ENCODE data around the gene SLC25A42.

The SLC25A42 gene

DNA sequence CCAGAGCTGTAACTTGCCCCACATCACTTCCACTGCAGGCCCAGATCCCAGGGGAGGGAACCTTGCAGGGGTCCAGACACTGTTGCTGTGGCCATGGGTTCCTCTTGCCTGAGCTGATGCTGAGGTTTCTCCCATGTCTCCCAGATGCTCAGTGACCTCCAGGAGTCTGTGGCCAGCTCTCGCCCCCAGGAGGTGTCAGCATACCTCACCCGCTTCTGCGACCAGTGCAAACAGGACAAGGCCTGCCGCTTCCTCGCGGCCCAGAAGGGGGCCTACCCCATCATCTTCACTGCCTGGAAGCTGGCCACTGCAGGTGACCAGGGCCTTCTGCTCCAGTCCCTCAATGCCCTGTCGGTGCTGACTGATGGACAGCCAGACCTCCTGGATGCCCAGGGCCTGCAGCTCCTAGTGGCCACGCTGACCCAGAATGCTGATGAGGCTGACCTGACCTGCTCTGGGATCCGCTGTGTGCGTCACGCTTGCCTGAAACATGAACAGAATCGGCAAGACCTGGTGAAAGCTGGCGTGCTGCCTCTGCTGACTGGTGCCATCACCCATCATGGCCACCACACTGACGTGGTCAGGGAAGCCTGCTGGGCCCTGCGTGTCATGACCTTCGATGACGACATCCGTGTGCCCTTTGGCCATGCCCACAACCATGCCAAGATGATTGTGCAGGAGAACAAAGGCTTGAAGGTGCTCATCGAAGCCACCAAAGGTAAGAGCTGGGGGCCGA, 12.1 kb upstream of the SLC25A42 start:
- no peak for DNase-seq

DNA sequence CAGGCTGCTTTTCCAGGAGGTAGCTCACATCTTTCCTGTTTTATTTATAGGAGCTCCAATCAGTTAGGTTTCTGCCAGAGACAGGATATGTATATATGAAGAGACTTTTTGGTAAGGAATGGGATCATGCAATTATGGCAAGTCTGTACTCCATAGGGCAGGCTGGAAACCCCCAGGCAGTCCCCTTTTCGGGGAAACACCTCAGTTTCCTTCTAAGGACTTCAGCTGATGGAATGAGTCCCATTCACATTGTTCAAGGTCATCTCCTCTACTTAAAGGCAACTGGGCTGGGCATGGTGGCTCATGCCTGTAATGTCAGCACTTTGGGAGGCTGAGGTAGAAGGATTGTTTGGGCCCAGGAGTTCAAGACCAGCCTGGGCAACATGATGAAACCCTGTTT, 10.9 kb upstream of the SLC25A42 start:
- no peak for DNase-seq

DNA sequence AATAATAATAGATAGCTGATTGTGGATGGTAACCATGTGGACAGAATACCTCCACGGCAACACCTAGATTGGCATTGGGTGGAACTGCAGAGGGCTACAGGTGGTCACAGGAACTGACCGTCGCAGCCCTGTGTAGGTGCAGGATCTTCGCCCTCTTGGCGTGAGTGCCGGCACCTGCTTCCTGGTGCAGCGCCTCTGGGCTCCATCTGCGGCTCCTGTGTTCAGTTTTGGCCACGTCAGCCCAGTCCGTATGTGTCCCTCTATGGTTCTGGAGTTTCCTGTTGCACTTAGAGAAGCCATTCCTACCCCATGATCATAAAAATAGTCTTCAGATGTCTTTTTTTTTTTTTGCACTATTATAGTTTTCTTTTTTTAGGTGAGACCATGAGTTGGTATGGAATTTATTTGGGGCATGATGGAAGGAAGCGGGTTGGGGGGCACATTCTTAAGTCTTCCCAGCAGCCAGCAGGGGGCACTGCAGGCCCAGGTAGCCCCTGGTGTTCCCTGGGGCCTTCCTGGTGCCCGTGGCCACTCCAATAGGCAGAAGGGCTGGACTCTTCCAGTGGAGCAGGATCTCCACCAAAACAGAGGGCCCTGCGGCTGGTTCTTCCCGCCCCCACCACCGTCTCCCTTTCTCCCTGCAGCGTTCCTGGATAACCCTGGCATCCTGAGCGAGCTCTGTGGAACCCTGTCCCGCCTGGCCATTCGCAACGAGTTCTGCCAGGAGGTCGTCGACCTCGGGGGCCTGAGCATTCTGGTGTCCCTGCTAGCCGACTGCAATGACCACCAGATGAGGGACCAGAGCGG, 10.1 kb upstream of the SLC25A42 start:
- DNase-seq: peak; percentile 36

DNA sequence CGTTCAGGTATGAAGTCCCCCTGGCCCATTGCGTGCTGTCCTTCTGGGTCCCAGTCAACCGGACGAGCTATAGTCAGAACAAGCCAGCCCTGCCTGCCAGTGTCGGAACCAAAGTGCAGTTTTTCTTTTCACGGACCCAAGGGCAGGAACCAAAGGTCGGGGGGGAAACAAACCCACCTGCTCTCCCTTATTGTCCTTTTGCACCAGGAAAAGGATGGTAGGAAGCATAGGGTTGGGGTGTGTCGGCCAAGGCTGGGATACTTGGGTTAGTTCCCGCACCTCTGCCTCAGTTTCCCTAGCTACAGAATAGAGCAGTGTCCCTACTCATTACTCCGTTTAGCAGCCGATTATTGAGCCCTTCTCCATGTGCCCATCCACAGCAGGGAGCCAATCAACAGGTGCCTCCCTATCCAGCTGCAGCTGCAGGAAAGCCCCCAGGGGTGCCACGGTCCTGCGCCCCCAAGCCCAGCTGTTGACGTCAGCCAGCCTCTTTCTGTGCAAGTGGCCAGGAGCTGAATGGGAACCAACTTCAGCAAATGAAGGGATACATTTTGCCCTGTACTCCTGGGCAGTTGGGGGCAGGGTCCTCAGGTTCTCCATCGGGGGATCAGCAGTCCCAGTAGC, 9.4 kb upstream of the SLC25A42 start:
- DNase-seq: no peak

DNA sequence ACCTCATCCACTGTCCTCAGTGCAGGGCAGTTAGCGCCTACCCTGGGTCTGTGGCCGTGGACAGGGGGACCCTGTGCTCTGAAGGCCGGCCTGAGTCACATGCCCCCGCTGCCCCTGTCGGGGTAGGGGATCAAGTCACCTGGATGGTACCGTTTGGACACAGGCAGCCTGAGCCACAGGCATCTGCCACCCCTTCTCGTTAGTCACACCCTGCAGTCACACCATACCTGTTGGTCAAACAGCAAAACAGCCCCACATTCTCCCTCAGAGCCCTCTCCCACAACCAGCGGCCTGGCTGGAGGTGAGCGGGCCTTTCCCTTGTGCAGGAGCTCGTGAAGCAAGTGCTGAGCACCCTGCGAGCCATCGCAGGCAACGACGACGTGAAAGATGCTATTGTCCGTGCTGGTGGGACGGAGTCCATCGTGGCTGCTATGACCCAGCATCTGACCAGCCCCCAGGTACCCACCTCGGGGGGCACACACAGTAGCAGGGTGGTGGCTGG, 8.8 kb upstream of the SLC25A42 start:
- no peak for DNase-seq

DNA sequence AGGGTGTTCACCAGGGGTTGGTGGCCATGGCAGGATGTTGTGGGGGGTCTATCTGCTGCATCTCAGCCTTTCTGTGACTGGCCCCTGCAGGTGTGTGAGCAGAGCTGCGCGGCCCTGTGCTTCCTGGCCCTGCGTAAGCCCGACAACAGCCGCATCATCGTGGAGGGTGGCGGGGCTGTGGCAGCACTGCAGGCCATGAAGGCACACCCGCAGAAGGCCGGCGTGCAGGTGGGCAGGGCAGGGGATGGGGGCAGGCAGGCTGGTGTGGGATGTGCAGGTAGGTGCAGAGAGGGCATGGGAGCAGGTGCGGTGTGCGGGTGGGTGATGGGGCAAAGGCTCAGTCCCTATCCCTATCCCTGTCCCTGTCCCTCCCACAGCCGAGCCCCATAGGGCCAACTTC, 8.1 kb upstream of the SLC25A42 start:
- no peak for DNase-seq

DNA sequence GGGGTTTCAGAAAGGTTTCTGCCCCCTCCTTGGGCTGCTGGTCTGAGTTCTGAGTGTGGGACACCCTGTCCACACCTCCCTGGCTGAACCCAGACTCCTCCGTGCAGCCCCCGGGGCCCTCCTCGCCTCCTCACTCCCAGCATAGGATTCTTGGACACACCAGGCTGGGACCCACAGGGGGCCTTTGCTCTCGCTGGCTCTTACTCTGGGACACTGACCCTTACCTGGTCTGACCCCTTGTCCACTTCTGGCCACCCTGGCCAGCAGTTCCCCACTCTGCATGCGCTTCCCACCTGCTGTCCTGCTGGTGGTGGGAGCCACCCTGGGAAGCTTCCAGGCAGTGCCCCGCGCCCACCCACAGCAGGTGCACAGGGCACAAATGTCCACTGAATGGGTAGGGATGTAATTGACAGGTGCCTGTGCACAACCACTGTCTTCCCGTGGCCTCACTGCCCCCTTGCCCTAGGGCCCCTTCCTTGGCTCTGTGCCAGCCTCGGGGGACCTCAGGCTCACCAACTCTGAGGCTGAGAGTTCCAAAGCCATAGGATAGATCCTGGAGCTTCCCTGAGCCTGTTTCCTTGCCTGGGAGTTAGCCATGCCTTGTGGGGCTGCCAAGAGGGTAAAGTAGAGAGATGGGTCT, 7.0 kb upstream of the SLC25A42 start:
- no peak for DNase-seq

DNA sequence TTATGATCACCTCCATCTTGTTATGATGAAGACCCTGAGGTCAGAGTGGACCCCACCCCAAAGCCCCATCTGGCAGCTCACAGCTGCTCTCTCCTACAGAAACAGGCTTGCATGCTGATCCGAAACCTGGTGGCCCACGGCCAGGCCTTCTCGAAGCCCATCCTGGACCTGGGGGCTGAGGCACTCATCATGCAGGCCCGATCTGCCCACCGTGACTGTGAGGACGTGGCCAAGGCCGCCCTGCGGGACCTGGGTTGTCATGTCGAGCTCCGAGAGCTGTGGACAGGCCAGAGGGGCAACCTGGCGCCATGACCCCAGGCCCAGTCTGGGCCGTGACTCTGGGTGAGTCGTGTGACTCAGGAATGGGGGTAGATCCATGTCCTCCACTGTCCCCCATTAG, 6.5 kb upstream of the SLC25A42 start:
- DNase-seq: no peak

DNA sequence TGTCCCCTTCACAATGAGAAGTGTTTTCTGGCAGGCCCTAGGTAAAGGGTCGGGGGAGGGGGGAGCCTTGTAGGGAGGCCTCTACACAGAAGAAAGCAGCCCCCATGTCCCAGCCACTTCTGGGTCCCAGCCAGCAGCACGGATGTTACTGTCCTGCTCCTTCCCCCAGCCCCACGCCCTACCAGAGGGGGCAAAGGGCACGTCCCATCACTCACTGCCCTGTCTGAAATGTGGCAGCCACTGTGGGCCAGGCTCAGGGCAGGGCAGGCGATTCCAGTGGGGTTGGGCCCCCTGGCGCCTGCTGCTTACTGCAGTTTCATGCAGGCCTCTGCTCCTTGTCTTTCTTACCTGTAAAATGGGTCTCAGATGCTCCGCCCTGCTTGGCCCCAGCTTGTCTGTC, 6.1 kb upstream of the SLC25A42 start:
- DNase-seq: no peak

DNA sequence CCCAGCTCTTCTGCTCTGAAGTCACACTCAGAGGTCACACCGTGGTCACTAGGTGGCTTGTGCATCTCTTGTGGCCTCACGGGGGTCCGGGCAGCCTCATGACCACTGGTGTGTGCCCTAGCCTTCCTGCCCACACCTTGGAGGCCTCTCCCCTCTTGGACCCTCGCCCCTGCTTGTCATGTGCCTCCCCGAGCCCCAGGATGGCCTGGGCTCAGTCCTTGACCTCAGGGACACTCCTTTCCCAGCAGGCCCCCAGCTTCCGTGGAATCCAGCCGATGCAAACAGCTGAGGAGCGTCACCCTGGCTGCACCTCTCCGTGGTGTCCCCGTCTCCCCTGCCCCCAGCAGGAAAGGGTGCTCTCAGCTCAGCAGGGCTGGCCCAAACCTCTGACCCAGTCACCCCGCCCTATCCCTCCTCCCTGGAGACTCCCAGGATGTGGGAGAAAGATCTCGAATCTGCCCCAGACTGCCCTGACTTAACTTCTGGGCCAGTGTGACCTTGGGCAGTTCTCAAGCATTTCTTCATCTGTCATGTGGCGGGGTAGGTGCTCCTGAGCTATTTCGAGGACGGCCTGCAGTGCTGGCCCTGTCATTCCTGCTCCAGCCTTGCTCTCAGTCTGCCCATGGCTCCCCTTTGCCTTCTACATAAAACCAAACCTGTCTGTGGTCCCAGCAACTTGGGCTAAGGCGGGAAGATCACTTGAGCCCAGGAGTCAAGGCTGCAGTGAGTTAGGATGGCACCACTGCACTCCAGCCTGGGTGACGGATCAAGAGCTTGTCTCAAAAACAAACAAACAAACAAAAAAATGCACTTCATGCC, 4.6 kb upstream of the SLC25A42 start:
- DNase-seq: no peak

DNA sequence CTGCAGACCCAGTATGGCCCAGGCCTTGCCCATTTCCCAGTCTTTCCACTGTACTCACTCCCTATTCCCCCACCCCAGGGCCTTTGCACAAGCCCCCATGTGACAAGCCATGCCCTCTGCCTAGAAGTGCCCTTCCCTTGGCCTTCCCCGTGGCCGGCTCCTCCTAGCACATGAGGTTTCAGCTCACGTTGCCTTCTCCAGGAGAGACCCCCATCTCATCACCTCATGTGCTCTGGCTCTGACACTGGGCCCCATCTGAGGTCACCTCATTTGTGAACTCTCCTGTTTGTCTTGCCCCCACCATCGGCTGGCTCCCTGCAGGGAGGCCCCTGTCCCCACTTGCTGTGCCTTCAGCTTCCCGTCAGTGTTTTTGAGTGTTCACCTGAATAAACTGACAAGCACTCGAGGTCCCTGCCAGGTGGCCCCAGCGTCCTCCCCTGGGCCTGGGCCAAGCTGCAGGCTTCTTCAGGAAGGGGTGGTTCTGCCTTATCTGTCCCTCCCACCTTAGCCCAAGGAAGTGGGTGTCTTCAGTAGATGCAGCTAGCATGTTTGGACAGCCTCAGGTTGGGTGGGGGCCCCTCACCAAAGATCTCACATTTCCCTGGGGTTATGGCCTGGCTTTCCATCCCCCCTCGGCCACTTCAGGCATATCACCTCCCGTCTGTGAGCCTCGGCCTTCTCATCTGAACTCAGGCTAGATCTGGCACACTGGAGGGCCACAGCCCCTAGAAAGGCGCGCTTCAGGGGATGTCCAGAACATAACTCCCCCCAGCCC, 3.8 kb upstream of the SLC25A42 start:
- DNase-seq: no peak

DNA sequence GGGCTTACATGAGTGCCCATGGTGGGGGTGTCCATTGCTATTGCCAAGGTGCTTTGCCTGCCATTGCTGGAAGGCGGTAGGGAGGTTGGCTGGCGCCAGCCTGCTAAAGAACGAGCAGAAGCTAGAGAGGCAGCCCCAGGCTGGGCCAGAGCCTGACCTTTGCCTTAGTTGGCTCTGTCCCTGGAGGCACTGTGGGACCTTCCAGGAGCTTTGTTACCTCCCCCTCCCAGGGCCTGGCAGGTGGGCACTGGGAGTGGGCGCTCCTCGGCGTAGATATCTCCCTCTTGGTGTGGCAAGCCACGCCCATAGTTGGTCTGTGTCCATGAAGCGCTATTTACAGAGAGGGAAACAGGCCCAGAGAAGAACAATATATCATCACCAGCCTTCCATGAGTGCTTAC, 2.3 kb upstream of the SLC25A42 start:
- DNase-seq: no peak

DNA sequence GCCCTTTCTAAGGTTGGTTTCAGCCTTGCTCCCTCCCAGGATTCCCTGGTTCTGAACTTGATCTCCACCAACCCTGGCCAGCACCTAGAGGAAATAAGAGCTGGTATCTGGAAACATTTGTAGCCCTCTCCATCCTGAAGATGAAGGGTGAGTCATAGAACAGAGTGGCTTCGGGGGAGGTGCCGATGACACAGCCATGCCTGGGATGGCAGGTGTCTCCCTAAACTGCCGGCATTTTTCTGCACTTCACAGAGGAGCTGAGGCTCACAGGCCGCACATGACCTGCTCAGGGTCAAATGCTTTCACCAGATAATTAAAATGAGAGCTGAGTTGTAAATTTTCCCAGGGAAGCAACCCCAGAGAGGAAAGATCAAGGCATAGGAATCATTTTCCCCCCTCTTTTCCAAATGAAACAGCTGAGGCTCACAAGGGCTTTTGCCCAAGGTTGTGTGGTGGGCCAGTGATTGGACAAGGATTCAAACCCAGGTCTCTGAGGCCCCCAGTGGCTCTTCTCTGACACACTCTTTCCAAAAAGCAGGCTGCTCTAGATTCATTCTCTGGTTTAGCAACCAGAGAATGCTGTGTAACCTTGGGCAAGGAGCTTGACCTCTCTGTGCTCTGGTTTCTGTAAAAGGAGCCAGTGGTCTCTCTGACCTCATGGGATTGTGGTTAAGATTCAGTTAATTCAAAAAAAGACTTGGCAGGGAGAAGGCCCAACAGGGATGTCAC, 1.2 kb upstream of the SLC25A42 start:
- peak; percentile 17 for DNase-seq

DNA sequence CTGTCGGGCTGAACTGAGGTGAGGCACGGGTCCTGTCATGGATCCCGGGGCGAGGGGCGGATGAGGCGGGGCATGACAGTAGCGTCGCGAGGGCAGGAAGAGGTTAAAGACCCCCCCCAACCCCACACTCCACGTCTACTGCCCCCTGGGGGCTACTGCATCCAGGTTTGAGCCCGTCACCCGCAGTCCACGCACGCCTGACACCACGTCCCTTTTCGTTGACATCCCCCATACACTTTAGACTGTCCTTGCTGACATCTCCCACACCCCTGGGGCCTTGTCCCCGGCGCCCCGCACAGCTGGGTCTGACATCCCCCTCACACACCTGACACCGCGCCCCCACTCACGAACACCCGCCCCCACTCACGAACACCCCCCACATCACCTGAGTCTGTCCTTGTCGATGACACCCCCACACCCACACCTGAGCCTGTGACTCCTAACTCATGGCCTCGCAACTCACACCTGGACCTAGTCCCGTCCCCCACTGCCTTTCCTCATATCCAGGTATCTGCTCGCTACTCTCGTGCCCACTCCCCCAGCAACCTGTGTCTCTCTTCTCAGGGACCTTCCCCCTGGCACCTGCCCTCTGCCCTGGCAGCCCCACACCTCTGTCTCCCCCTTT, 416 bp downstream of the SLC25A42 start:
- no peak for DNase-seq

DNA sequence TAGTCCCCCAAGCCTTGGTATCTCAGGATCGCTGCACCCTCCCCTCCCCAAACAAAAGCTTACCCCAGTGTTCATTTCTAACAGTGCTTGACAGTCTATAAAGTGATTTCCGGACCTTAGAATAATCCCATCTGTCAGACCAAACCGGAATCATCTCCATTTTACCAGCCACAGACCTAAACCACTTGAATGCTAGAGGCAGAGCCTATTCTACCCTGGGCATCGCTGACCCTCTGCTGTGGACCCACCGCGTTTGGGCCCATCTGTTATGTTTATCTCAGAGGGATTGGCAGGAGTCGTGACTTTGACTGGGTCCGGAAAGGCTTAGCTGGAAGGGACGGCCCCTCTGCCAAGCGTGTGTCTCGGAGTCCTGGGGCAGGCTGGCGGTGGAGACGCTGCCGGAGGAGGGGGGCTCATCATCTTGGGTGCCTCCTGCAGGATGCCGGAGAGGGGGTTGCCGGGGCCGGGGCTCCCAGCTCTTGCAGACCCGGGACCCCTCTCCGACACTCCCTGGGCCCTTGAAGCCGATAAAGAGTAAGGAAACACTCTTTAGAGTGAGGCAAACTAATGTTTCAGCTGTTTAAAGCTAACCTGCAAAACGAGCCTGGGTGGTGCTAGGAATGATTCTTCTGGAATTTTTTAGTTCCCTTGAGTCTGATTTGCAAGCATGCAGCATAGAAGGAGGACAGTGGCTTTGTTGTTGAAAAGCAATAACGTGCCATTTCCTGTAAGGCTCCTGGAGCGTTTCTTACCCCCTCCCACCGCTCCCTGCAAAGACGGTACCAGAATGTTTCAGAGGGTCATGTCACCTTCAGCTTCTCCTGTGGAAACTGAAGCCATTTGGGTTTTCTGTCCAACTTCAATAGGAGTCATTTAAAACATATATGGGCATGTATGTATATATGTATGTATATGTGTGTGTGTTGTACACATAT, 1.3 kb downstream of the SLC25A42 start:
- DNase-seq: peak; percentile 35

DNA sequence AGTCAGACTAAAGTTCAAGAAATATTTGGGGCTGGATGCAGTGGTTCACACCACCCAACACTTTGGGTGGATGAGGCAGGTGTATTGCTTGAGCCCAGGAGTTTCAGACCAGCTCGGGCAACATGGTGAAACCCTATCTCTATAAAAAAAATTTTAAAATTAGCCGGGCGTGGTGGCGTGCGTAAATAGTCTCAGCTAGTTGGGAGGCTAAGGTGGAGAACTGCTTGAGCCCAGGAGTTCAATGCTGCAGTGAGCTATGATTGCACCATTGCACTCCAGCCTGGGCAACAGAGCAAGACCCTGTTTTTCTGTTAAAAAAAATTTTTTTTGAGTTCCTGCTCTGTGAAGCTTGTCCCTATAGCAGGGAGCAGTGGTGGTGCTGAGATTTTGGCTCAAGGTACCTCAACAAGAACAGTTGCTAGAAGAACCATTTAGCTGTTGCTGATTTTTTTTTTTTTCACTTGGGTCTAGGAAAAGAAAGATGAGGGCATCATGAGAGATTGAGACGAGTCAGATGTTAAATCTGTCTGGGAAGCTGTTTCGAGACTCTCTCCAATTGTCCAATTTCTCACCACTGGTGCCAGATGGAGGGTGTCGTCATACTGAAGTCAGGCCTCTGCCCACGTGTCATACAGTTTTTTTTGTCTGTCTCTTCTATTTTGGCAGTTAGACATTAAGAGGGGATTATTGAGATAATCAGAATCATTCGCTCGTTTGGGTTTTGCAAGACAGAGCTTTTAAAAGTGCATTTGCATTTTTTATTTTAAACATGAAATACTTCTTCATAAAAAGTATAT, 3.7 kb downstream of the SLC25A42 start:
- no peak for DNase-seq

DNA sequence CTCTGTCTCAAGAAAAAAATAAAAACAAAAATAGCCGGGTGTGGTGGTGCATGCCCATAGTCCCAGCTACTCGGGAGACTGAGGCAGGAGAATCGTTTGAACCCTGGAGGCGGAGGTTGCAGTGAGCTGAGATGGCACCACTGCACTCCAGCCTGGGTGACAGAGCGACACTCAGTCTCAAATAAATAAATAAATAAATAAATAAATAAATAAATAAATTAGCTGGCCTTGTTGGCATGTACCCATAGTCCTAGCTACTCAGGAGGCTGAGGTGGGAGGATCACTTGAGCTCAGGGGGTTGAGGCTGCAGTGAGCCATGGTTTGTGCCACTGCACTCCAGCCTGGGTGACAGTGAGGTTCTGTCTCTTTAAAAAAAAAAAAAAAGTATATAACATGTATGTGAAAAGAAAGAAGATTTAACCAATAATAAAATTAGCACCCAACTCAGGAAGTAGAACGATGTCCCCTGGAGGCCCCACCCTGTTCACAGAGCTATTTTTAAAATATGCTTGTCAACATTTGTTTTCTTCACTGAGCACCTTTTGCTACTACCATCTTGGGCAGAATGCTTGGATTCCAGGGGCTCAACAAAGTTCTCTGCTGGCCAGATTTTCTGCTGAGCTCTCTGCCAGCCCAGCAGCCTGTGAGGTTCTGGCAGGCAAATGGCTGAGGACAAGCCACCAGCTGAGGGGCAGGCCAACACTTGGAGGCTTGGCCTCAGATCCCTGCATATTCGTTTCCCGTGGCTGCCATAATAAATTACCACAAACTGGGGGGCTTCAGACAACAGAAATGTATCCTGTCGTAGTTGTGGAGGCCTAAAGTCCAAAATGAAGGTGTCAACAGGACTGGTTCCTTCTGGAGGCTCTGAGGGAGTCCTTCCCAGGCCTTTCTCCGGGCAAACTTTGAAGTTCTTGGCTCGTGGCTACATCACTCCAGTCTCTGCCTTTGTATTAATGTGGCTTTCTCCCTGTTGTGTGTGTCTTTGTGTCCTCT, 5.2 kb downstream of the SLC25A42 start:
- DNase-seq: peak; percentile 12
